Measurements from ENCODE around the gene PRM2.

PRM2 gene

GRCh38 chr16:11255737-11256660 is 20.3 kb downstream of the PRM2 start, which contains the start of gene SOCS1:
Gene SOCS1 (minus strand): TSS chr16:11256204. CDS start chr16:11255478, 726 bp downstream.
- peak within 1 kb of the TSS; percentile 90 for H3K4me3 ChIP-seq (ENCODE audit: low read length)
- no peak for TF ChIP-seq ZNF274 (IDR thresholded peaks at IDR 0.05; ENCODE audit: low read depth, low read length)

DNA sequence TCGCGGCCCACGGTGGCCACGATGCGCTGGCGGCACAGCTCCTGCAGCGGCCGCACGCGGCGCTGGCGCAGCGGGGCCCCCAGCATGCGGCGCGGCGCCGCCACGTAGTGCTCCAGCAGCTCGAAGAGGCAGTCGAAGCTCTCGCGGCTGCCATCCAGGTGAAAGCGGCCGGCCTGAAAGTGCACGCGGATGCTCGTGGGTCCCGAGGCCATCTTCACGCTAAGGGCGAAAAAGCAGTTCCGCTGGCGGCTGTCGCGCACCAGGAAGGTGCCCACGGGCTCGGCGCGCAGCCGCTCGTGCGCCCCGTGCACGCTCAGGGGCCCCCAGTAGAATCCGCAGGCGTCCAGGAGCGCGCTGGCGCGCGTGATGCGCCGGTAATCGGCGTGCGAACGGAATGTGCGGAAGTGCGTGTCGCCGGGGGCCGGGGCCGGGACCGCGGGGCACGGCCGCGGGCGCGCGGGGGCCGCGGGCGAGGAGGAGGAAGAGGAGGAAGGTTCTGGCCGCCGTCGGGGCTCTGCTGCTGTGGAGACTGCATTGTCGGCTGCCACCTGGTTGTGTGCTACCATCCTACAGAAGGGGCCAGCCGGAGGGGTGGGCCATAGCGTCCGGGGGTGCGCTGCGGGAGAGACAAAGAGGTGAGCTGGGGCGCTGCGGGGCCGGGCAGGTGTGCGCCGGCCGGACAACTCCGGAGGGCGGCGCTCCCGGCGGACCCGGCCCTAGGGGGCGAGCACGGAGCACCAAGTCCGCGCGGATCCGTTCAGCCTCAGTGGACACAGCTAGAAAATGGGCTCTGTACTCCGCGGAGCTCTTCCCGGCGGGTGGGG is 21.2 kb downstream of the PRM2 start:
- peak overlapping the region; percentile 90 for H3K4me3 ChIP-seq (ENCODE audit: low read length)
- TF ChIP-seq ZNF274 (IDR thresholded peaks at IDR 0.05; ENCODE audit: low read depth, low read length), result no peak

GRCh38 chr16:11253995-11254912 is 22.0 kb downstream of the PRM2 start:
- peak overlapping the region; percentile 90 for H3K4me3 ChIP-seq (ENCODE audit: low read length)
- TF ChIP-seq ZNF274 (IDR thresholded peaks at IDR 0.05; ENCODE audit: low read depth, low read length), result no peak

DNA sequence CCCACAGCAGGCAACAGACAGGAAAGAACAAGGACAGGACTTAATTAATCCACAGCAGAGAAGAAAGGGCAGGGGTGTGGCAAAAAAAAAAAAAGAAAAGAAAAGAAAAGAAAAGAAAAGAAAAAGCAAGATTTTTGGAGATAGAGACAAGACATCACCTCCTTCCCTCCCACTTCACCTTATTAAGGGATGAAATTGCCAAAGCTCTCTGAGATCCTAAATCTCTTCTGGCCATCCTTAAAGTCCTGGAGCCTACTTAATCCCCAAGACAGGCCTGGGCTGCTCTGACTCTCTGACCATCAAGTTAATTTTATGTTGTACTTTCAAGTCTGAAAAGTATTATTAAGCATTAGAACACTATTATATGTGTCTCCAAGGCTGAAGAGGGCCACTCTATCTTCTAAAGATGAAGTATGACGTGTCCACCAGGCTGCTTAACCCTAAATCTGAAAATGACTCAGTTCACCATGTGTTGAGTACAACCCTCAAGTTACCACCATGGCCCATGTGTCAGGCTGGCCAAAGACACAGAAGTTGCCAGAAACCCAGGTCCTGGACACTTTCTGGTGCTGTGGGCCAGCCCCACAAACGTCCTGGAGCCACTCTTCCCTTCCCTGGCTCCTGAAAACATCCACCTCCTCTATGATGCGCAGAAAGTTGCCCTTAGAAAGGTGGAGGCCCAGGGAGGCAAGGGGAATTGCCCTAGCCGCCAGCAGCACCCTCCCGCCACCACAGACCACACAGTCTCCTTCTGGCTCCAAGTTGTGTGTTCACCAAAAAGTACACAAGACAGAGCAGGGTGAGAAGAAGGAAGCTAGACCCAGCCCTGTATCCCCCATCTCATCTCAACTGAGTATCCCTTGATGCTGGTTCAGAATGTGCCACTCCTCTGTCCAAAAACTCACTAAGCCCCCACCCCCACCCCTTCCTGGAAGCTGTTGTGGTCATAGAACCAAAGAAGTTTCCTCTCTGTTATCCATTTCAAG is 23.0 kb downstream of the PRM2 start:
- no peak for TF ChIP-seq ZNF274 (IDR thresholded peaks at IDR 0.05; ENCODE audit: low read depth, low read length)
- peak overlapping the region; percentile 90 for H3K4me3 ChIP-seq (ENCODE audit: low read length)

GRCh38 chr16:11252482-11252931 is 23.8 kb downstream of the PRM2 start:
- no peak for TF ChIP-seq ZNF274 (IDR thresholded peaks at IDR 0.05; ENCODE audit: low read depth, low read length)
- peak overlapping the region; percentile 90; the same call in 1 of the 2 replicates for H3K4me3 ChIP-seq (ENCODE audit: low read length)

DNA sequence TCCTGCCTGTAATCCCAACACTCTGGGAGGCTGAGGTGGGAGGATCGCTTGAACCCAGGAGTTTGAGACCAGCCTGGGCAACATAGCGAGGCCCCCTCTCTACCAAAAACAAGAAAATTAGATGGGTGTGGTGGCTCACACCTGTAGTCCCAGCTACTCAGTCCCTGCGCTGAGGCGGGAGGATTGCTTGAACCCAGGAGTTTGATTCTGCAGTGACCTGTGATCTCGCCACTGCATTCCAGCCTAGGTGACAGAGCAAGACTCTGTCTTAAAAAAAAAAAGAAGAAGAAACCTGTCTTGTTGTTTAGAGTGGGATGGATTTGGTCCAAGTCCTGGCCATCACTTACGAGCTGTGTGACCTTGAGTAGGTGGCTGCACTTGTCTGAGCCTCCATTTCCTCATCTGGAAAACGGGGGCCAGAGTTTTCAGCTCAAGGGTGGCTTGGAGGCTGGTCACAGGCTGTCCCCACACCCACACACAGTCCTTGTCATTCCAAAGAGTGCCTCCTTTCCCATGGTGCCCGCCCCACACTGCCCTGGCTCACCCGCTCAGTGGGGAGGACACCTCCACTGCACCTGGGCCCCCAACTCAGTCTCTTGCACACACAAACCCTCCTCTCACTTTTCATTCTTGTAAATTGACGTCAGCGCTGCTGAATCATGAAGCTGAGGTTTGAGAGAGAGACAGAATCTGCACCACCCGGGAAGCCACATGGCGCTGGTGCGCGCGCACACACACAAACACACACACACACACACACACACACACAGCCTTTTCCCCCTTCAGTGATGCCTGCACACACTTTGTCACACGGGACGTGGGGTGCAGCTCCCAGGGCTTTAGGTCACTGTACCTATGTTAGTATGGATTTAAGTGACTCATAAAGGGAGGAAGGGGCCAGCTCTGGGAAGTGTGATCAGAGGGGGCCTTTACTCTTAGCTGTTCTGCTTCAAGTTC is 24.5 kb downstream of the PRM2 start:
- no peak overlapping the region for H3K4me3 ChIP-seq (ENCODE audit: low read length)
- TF ChIP-seq ZNF274 (IDR thresholded peaks at IDR 0.05; ENCODE audit: low read depth, low read length), result no peak

DNA sequence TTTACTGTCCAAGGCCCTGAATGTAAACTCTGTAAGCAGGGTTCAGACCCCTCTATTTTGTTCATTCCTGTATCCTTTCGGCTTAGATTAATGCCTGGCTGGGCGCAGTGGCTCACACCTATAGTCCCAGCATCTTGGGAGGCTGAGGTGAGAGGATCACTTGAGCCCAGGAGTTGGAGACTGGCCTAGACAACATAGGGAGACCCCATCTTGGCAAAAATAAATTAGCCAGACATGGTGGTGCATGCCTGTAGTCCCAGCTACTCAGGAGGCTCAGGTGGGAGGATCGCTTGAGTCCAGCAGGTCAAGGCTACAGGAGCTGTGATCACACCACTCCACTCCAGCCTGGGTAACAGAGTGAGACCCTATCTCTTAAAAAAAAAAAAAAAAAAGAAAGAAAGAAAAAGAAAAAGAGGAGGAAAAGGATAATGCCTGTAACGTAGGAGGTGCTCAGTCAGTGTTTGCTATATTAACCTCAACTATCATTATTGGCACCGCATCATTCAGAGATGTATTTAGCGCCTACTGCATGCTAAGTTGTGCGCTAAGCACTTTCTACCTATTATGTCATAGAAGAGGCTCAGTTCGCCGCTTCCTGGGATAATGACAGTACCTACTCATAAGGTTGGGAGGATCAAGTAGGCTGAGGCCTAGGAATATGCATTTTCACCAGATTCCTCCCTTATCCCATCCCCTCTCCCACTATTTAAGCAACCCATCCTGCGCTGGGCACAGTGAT is 25.3 kb downstream of the PRM2 start:
- no peak for TF ChIP-seq ZNF274 (IDR thresholded peaks at IDR 0.05; ENCODE audit: low read depth, low read length)

GRCh38 chr16:11250091-11250785 is 26.0 kb downstream of the PRM2 start:
- TF ChIP-seq ZNF274 (IDR thresholded peaks at IDR 0.05; ENCODE audit: low read depth, low read length), result no peak
- H3K4me3 ChIP-seq (ENCODE audit: low read length), result no peak overlapping the region

More for the DNA sequence above, 25.3 kb downstream of the PRM2 start:
- H3K4me3 ChIP-seq (ENCODE audit: low read length), result no peak overlapping the region

DNA sequence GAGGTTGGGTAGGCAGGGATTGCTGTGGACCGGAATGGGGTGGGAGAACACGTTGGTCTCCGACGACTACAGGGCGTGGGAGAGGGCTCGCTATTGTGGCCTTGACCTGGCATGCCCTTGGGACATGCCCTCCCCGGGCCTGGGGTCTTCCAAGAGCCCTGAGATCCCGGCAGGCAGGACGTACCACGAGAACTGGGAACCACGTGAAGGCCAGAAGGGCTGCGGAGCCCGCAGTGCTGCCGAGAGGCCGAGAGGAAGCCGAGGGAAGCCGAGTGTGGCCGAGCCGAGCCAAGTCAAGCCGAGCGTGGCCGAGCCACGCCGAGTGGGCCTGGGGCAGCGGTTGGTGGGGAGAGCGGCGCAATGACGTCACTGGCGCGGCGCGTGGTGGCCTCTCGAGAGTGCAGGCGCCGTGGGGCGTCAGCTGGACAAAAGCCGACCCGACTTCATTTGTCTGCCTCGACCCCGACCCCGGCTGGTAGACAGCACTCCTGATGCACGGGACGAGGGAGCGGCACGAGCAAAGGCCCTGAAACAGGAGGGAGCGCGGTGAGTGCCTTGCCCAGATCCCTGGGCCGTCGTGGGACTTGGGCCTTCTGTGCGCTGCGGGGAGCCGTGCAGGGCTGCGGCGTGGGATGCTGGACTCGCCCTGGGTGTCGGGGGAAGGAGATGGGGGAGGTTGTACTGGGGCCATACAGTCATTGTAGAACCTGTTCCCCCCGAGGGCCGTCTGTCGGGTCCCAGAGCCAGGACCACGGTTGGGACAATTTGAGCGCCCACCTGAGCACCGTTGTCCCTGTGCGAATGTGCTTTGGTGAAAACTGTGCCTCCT is 26.8 kb downstream of the PRM2 start:
- TF ChIP-seq ZNF274 (IDR thresholded peaks at IDR 0.05; ENCODE audit: low read depth, low read length), result no peak
- H3K4me3 ChIP-seq (ENCODE audit: low read length), result no peak overlapping the region

Data from GM08714 (cell line).